Non-pigmented ciliary epithelial cell (primary cell): Measurements from ENCODE around the gene PGGHG.

Experiments used
- DNase-seq: peaks from one replicate; pipeline ENCODE4 v3.0.0-alpha.2; 2010; ENCODE audit warnings: low read depth

The PGGHG gene

DNA sequence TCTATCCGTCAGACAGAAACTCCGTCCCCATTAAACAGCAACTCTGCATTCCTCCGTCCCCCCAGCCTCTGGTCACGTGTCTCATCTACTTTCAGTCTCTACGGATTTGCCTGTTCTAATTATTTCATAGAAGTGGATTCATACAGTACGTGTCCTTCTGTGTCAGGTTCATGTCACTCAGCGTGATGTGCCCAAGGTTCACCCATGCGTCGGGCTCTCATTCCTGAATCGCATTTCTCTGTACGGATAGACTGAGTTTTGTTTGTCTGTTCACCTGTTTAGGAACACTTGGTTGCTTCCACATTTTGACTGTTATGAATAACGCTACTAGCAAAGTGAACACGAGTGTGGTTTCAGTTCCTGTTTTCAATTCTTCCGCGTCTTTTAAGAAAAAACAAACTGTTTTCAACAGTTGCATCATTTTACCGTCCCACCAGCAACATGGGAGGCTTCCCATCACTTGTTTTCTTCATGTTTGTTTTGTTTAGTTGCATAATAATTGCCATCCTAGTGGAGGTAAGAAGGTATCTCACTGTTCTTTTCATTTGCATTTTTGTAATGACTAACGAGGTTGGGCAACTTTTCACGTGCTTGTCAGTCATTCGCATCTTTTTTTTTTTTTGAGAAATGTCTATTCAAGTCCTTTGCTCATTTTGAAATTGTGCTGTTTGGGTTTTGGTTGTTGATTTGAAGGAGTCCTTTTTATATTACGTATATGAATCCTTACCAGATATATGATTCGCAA is 19.6 kb upstream of the PGGHG start:
- DNase-seq = no peak

DNA sequence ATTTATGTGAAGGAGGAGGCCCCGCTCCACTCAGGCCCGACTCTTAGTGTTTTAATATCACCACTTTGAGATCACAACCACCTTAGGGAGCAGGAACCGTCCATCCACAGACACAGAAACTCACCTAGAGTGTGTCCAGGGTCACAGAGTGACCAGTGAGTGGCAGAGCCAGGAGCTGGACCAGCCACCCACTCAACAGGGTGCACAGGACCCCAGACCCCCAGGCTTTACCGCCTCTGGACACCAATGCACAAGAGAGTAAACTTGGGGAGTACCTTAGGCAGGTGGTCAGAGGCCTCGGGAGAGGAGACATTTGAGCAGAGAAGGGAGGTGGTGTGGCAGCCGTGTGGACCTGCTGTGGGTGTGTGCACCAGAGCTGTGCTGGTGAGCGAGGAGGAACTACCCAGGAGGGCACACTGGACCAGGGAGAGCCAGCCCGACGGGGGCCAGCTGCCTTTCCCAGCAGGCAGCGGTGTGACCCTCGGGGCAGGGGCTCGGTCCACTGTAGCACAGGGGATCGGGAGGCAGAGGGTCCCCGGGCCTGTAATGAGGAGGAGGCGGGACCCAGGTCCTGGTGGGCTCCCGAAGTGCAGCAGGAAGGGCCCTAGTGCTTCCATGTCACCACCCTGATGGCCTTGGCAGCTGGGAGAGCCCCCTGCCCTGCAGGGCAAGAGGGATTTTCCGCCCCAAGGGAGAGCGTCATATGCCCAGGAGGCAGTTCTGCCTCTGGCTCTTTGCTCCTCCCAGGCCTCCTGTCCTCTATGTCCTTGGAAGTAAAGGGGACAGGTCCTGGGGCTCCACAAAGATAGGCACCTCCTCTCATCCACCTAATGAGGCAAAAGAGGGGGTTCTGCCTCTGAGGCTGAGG is 18.2 kb upstream of the PGGHG start:
- DNase-seq = no peak

DNA sequence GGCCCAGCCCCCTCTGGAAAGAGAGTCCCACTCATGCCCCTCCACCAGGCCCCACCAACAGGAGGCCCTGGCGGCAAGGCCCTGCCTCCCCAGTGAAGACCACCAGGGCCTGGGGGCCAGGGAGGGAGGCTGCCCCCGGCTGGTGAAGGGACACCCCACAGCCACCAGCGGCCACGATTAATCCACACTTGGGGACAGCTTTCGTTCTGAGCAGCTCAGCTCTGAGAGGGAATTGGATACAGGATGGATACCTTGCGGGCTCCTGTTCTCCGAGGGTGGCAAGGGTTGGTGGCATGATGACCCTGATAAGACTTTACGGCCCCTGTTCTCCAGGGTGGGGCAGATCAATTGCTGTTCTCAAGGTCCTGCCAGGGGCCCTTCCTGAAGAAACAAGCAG is 17.6 kb upstream of the PGGHG start:
- DNase-seq = no peak

DNA sequence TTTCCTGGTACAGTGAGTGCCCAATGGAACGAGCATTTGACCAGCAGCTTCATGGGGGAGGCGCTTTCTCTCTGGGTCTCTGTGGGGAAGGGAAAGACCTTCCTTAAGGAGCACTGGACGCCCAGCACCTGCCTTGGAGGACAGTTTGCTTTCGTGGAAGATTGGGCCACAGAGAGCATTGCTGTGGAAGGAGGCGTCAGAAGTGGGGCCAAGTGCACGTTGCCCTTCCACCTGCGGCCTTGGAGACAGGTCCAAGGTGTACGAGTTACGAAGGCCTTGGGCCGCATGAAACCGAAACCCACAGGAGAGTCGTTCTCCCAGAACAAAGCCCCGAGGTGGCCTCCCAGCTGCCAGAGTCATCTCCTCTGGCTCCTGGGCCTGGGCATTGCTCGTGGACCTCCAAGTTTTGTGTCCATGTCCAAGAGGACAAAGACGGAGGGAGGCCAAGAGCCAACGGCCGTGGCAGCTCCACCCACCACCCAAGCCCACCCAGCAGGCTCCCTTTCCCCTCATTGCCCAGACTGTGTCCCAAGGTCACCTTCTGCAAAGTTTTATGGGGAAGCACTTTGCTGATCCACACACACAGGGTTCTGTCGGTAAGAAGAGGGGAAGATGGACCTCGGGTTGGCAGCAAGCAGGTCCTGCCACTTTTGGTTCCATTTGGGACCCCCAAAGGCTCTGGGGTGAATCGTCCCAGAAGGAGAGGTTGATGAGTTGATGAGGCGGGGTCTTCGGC is 16.6 kb upstream of the PGGHG start:
- DNase-seq = no peak

- no peak for DNase-seq
These were observed 16.1 kb upstream of the PGGHG start for GRCh38 chr11:272931-273198.

DNA sequence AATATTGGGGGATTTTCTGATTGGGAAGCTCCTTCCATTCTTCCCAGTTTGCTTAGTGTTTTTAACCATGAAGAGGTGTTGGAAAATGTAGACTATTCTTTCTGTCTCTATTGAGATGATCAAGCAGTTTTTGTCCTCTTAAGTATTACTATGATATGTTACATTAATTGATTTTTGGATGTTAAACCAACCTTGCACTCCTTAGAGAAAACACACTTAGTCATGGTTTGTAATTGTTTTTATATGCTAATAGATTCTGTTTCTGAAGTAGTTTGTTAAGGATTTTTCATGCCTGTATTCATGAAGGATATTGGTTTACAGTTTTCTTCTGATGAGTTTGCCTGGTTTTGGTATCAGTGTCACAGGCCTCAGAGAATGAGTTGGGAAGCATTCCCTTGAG is 12.7 kb upstream of the PGGHG start:
- DNase-seq = no peak

DNA sequence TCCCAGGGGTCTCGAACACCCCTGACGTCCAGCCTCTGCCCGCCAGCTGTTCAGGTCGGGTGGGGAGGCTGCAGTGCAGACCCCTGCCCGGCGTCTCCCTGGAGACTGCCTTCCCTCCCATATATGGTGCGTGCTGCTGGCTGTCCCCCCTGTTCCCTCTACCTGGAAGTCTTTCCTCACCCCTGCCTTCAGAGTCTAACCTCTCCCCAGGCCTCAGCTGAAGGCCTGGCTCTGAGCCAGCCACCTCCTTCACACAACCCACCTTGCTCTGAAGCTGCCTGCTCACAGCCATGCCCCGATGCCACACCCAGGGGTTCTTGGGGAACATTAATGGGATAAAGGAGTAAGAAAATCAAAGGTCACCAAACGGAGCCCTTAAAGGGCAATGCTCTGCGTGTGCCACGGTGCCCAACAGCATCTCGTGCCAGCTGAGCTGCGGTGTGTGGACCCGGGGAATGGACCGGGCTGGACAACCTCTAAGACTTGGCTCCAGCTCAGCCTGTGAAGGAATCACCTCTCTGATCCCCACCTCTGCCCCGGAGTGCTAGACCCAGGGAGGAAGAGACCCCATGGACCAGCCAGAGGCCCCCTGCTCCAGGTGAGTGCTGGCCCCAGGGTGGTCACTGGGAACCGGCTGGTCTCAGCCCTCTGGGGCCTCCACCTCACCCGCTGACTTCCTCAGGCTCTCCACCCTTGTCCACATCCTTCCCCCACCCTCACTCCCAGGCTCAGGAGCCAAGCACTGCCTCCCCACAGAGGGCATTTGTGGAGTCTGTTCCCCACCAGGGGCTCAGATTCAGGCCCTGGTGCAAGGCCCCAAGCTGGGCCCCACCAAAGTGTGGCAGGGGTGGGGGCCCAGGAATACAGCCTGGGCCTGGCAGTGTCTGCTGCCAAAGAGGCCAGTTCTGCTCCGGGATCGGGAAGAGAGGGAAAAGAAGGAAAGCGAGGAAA is 10.7 kb upstream of the PGGHG start, which contains the start of gene NLRP6:
NLRP6 (plus strand) TSS at position 407 of the 951 bp plus-strand sequence; CDS start at position 570, 163 bp downstream.
- no peak for DNase-seq

- DNase-seq = no peak
These were observed 9.6 kb upstream of the PGGHG start for GRCh38 chr11:279040-279965.

DNA sequence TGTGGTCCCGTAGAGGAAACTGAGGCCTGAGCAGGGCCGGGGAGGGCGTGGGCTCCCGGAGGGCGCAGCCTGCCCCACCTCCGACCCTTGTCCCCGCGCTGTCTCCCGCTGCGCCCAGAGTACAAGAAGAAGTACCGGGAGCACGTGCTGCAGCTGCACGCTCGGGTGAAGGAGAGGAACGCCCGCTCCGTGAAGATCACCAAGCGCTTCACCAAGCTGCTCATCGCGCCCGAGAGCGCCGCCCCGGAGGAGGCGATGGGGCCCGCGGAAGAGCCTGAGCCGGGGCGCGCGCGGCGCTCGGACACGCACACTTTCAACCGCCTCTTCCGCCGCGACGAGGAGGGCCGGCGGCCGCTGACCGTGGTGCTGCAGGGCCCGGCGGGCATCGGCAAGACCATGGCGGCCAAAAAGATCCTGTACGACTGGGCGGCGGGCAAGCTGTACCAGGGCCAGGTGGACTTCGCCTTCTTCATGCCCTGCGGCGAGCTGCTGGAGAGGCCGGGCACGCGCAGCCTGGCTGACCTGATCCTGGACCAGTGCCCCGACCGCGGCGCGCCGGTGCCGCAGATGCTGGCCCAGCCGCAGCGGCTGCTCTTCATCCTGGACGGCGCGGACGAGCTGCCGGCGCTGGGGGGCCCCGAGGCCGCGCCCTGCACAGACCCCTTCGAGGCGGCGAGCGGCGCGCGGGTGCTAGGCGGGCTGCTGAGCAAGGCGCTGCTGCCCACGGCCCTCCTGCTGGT is 8.8 kb upstream of the PGGHG start:
- DNase-seq = no peak

DNA sequence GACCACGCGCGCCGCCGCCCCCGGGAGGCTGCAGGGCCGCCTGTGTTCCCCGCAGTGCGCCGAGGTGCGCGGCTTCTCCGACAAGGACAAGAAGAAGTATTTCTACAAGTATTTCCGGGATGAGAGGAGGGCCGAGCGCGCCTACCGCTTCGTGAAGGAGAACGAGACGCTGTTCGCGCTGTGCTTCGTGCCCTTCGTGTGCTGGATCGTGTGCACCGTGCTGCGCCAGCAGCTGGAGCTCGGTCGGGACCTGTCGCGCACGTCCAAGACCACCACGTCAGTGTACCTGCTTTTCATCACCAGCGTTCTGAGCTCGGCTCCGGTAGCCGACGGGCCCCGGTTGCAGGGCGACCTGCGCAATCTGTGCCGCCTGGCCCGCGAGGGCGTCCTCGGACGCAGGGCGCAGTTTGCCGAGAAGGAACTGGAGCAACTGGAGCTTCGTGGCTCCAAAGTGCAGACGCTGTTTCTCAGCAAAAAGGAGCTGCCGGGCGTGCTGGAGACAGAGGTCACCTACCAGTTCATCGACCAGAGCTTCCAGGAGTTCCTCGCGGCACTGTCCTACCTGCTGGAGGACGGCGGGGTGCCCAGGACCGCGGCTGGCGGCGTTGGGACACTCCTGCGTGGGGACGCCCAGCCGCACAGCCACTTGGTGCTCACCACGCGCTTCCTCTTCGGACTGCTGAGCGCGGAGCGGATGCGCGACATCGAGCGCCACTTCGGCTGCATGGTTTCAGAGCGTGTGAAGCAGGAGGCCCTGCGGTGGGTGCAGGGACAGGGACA is 8.0 kb upstream of the PGGHG start:
- DNase-seq = no peak

DNA sequence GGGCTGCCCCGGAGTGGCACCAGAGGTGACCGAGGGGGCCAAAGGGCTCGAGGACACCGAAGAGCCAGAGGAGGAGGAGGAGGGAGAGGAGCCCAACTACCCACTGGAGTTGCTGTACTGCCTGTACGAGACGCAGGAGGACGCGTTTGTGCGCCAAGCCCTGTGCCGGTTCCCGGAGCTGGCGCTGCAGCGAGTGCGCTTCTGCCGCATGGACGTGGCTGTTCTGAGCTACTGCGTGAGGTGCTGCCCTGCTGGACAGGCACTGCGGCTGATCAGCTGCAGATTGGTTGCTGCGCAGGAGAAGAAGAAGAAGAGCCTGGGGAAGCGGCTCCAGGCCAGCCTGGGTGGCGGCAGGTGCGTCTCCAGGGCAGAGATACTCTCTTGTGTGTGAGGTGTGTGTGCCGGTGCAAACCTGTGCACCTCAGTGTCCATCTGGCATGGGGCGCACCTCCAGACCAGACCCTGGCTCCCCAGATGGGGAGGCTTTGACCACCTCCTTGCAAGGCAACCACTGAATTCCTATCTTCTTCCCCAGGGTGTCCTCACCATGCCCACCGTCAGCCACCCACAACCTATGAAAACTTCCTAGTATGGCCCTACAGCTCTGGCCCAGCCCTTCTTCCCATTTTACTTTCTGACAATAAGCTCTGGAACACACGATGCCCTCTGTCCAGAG is 7.3 kb upstream of the PGGHG start:
- no peak for DNase-seq

- no peak for DNase-seq
These were observed 6.8 kb upstream of the PGGHG start for GRCh38 chr11:282171-282570.

GRCh38 chr11:282630-283360 is 6.1 kb upstream of the PGGHG start:
- DNase-seq = no peak

GRCh38 chr11:283405-284104 is 5.4 kb upstream of the PGGHG start:
- no peak for DNase-seq

- DNase-seq = no peak
These were observed 4.6 kb upstream of the PGGHG start for GRCh38 chr11:284105-285020.
